Right atrium auricular region (tissue), 2 donors: ENCODE data around the gene TULP1. TPM values are rescaled to one million over a fixed set of nuclear protein-coding genes. Genes with fewer than 3 reads are reported as not detected.
A peak's percentile ranks its signal among the peaks of the same experiment; 100 is the strongest.

Source experiments
- DNase-seq: peaks from one replicate; pipeline ENCODE4 v3.0.0-alpha.2; 2019; ENCODE audit warnings: low spot score
- H3K27ac ChIP-seq, 2 donors: fragments of 200-600 bp; sonication (generic); 1 replicate in 1 of 2; 2 replicates in 1 of 2; pipeline ENCODE4 v1.5.1; 2016 to 2019
- H3K27me3 ChIP-seq, 2 donors: fragments of 200-600 bp; sonication (generic); one replicate each; pipeline versions ENCODE4 v1.5.1 to v1.6.0; 2017 to 2019
- H3K36me3 ChIP-seq: fragments of 200-600 bp; sonication (generic); one replicate; pipeline ENCODE4 v1.5.1; 2016
- H3K4me1 ChIP-seq, 2 donors: fragments of 200-600 bp; sonication (generic); one replicate each; pipeline versions ENCODE4 v1.5.1 to v1.6.0; 2017 to 2019
- H3K4me3 ChIP-seq, 2 donors: fragments of 200-600 bp; sonication (generic); 1 replicate in 1 of 2; 2 replicates in 1 of 2; pipeline ENCODE4 v1.5.1; 2017 to 2019; ENCODE audit warnings: mild to moderate bottlenecking in 1 of 2, moderate library complexity in 1 of 2
- H3K9me3 ChIP-seq, 2 donors: fragments of 200-600 bp; sonication (generic); one replicate each; pipeline ENCODE4 v1.5.1; 2019
- CTCF ChIP-seq, 2 donors: fragments of 200-600 bp; sonication (generic); IDR thresholded peaks; one replicate each; pipeline ENCODE4 v1.5.1; 2019; ENCODE audit warnings: antibody characterized with exemption in 2 of 2
- total RNA-seq, 2 donors: library from RNA; depleted of rRNA; stranded (reverse); fragments of >200 nt; gene quantifications; one replicate each; pipeline ENCODE4 v1.1.0, GENCODE V29; 2016

Gene TULP1
- total RNA-seq, 2 donors from 2014 or later: not detected

- Histone ChIP-seq H3K4me1 (peaks cover 0 to 72% of the 10 kb centered on the region in 2 donors), H3K27ac (peak overlapping the region; percentile 92 to 98), H3K27me3 (no peaks in the 10 kb centered on the region), H3K9me3 (no peaks in the 10 kb centered on the region), H3K36me3 (no peaks in the 10 kb centered on the region), H3K4me3 (peak overlapping the region; percentile 89 to 95)
- no peak for DNase-seq
- no peak for TF ChIP-seq CTCF (IDR thresholded peaks at IDR 0.05)
Measured at GRCh38 chr6:35495258-35496035, 17.2 kb downstream of the TULP1 start.

GRCh38 chr6:35494161-35494563, 18.5 kb downstream of the TULP1 start:
- H3K9me3 ChIP-seq: no peaks in the 10 kb centered on the region
- peaks cover 0 to 83% of the 10 kb centered on the region in 2 donors for H3K4me1 ChIP-seq
- no peaks in the 10 kb centered on the region for H3K27me3 ChIP-seq
- H3K36me3 ChIP-seq: no peaks in the 10 kb centered on the region
- H3K27ac ChIP-seq: peak overlapping the region; percentile 7 to 55
- peak overlapping the region in 1 of 2 donors; percentile 9 for H3K4me3 ChIP-seq
- TF ChIP-seq CTCF (IDR thresholded peaks at IDR 0.05): no peak
- DNase-seq: no peak

GRCh38 chr6:35493307-35493983, 19.3 kb downstream of the TULP1 start:
- H3K27me3 ChIP-seq: no peaks in the 10 kb centered on the region
- H3K9me3 ChIP-seq: no peaks in the 10 kb centered on the region
- TF ChIP-seq CTCF (IDR thresholded peaks at IDR 0.05): no peak
- H3K4me3 ChIP-seq: no peak overlapping the region
- peak overlapping the region in 1 of 2 donors; percentile 55 for H3K27ac ChIP-seq
- H3K36me3 ChIP-seq: no peaks in the 10 kb centered on the region
- peaks cover 0 to 83% of the 10 kb centered on the region in 2 donors for H3K4me1 ChIP-seq
- DNase-seq: no peak

GRCh38 chr6:35492974-35493284, 19.8 kb downstream of the TULP1 start:
- Histone ChIP-seq H3K9me3 (no peaks in the 10 kb centered on the region), H3K4me3 (no peak overlapping the region)
- no peak for DNase-seq

GRCh38 chr6:35492258-35492973, 20.3 kb downstream of the TULP1 start:
- TF ChIP-seq CTCF (IDR thresholded peaks at IDR 0.05): no peak
- H3K4me3 ChIP-seq: no peak overlapping the region
- no peak for DNase-seq
- H3K9me3 ChIP-seq: no peaks in the 10 kb centered on the region
- H3K27me3 ChIP-seq: no peaks in the 10 kb centered on the region
- peaks cover 0 to 82% of the 10 kb centered on the region in 2 donors for H3K4me1 ChIP-seq
- H3K27ac ChIP-seq: peak overlapping the region; percentile 83 to 89
- no peaks in the 10 kb centered on the region for H3K36me3 ChIP-seq

More at GRCh38 chr6:35492974-35493284, 19.8 kb downstream of the TULP1 start:
- no peak for TF ChIP-seq CTCF (IDR thresholded peaks at IDR 0.05)
- Histone ChIP-seq H3K36me3 (no peaks in the 10 kb centered on the region), H3K27me3 (no peaks in the 10 kb centered on the region), H3K4me1 (peaks cover 0 to 83% of the 10 kb centered on the region in 2 donors), H3K27ac (peak overlapping the region in 1 of 2 donors; percentile 89)
